Measurements from ENCODE around the gene INPP5A.

The INPP5A gene

GRCh38 chr10:132536877-132537683 is 507 bp upstream of the INPP5A start:
- peak; percentile 100 for DNase-seq

- no peak for DNase-seq
These were observed 623 bp downstream of the INPP5A start for GRCh38 chr10:132538031-132538789.

GRCh38 chr10:132538790-132539421 is 1.3 kb downstream of the INPP5A start:
- DNase-seq: no peak

GRCh38 chr10:132539431-132539839 is 1.8 kb downstream of the INPP5A start:
- DNase-seq: no peak

- no peak for DNase-seq
These were observed 2.3 kb downstream of the INPP5A start for GRCh38 chr10:132539894-132540293.

- no peak for DNase-seq
These were observed 2.9 kb downstream of the INPP5A start for GRCh38 chr10:132540456-132540855.

- no peak for DNase-seq
These were observed 3.5 kb downstream of the INPP5A start for GRCh38 chr10:132541129-132541528.

GRCh38 chr10:132541601-132542011 is 4.0 kb downstream of the INPP5A start:
- no peak for DNase-seq

- no peak for DNase-seq
These were observed 4.6 kb downstream of the INPP5A start for GRCh38 chr10:132542086-132542775.

- DNase-seq: no peak
These were observed 5.2 kb downstream of the INPP5A start for GRCh38 chr10:132542819-132543218.

- no peak for DNase-seq
These were observed 6.5 kb downstream of the INPP5A start for GRCh38 chr10:132543916-132544743.

GRCh38 chr10:132544744-132545658 is 7.4 kb downstream of the INPP5A start:
- no peak for DNase-seq

- no peak for DNase-seq
These were observed 8.2 kb downstream of the INPP5A start for GRCh38 chr10:132545659-132546367.

GRCh38 chr10:132546567-132547420 is 9.2 kb downstream of the INPP5A start:
- DNase-seq: no peak

- DNase-seq: no peak
These were observed 9.9 kb downstream of the INPP5A start for GRCh38 chr10:132547421-132547861.

GRCh38 chr10:132548106-132548823 is 10.7 kb downstream of the INPP5A start:
- no peak for DNase-seq

- DNase-seq: no peak
These were observed 11.3 kb downstream of the INPP5A start for GRCh38 chr10:132548869-132549268.

- no peak for DNase-seq
These were observed 11.8 kb downstream of the INPP5A start for GRCh38 chr10:132549371-132549770.

All from activated gamma-delta T cell (primary cell).